ENCODE results near the gene STXBP1.

DNA sequence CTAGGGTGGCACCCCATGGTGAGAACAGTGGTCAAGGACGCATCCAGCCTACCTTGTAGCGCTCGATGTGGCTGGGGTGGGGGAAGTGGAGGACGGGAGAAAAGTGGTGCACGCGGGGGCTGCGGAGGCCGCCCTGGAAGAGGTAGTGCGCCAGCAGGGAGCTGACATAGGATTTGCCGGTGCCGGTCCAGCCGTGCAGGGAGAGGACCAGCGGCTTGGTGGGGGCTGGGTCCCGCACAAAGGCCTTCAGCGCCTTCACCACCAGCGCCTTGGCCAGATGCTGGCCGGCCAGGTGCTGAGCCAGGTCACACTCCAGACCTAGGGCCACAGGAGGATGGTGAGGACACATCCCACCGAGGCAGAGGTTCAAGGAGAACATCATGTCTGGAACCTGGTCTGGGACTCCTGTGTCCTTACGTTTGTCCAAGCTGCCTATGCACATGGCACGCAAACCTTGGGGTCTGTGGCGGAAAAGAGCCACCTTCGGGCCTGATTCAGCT, 122.2 kb downstream of the STXBP1 start:
- no peak for TF ChIP-seq GATA3 (IDR thresholded peaks at IDR 0.05; ENCODE audit: low read depth, low read length)
- no peak for TF ChIP-seq GATA2 (IDR thresholded peaks at IDR 0.05; ENCODE audit: low read depth, low read length)

All from SH-SY5Y (cell line).